T-helper 9 cell (primary cell): ENCODE results near the gene BCKDHA.

Experiments
- DNase-seq: peaks from one replicate; pipeline ENCODE4 v3.0.0-alpha.2; 2020
- total RNA-seq, 2 donors: gene quantifications; one replicate each; lab custom pipeline; 2026; lab: John Stamatoyannopoulos, UW

Gene BCKDHA
- total RNA-seq = 0.56 to 1.2 reads per million in 2 donors

GRCh38 chr19:41397086-41398049 is at the start of gene BCKDHA, which contains the start of gene EXOSC5:
BCKDHA (plus strand) TSS chr19:41397818; CDS start chr19:41397828, 10 bp downstream.
EXOSC5 (minus strand) TSS chr19:41397359; CDS start chr19:41397328, 31 bp downstream.
- DNase-seq = peak; percentile 96

- no peak for DNase-seq
Measured at GRCh38 chr19:41350735-41351338, 46.8 kb upstream of the BCKDHA start.

DNA sequence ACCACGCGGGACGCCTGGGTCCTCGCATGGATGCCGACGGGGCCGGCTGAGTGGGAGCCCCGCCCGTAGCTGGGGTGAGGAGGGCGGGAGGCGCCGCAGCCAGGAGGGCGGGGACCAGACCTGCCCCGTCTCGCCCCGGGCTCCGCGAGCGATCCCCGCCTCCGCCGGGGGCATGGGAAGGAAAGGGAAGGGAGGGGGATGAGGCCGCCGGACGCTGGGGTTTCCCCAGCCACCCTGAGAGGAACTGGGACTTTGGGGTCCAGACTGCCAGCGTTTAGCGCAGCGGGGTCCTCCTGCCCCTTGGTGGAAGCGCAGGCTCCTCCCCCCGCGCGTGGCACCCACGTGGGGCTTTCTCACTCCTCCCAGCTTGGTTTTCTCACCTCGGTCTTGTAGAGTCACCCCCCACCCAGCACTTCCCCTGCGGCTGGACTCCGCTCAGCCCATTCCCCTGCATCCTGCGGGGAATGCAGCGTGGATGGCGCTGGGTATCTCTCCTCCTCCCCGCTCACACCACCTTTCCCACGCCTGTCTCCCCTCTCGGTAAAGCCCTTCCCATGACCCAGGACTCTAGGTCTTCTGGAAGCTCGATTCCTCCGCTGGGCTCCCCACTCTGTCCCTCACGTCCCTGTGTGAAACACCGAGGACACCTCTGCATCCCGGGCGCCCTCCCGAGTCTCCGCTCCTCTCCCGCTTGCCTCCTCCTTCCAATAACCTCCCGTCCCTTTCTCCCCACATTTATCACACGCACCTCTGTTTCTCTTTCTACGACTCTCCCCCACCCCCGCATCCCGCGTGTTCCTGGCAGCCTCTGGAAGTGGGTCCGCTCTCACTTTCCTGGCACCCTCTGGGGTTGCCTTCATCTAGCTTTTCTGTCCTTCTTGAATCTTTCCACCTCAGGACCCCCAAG is 46.0 kb upstream of the BCKDHA start:
- DNase-seq = peak; percentile 83

DNA sequence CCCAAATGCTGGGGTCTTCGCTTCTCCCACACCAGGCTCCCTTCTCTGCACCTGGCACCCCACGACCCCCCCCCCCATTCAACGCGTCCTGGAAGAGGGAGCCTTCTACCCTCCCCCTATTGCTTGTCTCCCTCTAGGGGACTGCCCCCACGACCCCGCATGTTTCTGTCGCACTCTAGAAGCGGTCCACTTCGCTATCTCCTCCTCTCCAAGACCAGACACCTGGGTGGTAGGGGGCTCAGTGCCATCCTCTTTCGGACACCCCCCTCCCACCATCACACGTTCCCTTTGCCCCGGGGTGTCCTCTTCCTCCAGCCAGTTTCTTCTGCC is 45.4 kb upstream of the BCKDHA start:
- DNase-seq = no peak

- DNase-seq = peak; percentile 70
Measured at GRCh38 chr19:41352609-41353465, 44.8 kb upstream of the BCKDHA start.

DNA sequence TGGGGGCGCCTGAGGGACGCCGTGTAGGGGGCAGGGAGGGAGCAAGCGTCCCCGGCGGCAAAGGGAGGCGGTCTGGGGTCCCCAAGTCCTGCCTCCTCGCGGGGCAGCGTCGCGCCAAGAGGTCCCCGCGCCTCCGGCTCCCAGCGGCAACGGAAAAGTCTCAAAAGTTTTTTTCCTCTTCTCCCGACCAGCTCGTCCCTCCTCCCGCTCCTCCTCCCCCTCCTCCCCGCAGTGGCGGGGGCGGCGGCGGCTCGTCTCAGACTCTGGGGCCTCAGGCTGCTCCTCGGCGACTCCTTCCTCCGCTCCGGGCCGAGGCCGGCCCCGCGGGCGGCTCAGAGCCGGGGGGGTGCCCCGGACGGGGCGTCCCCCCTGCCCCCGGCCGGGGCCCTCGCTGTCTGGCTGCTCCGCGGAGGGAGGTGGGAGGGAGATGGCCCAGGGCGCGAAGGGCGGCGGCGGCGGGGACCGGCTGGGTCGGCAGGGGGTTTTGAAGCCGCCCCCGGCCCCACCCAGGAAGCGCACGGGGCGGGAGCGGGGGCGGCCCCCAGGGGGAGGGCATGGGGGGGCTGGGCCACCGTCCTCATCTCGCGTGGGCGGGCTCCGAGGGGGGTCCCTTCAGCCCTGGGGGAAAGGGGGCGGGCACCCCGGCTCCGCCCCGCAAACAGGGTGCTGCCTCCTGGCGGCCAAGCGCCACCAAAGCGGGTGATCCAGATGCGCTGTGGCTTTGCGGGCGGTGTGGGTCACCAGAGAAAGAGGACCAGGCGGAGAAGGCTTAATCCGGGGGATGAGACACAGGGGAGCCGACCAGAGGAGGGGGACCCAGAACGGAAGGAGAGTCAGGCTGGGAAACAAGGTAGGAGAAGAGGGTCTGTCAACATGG is 43.9 kb upstream of the BCKDHA start, which contains the start of gene TGFB1:
Gene TGFB1 (minus strand): TSS at position 457 of the 877 bp plus-strand sequence. CDS start 878 bp downstream, outside the sequence.
- peak; percentile 93 for DNase-seq

DNA sequence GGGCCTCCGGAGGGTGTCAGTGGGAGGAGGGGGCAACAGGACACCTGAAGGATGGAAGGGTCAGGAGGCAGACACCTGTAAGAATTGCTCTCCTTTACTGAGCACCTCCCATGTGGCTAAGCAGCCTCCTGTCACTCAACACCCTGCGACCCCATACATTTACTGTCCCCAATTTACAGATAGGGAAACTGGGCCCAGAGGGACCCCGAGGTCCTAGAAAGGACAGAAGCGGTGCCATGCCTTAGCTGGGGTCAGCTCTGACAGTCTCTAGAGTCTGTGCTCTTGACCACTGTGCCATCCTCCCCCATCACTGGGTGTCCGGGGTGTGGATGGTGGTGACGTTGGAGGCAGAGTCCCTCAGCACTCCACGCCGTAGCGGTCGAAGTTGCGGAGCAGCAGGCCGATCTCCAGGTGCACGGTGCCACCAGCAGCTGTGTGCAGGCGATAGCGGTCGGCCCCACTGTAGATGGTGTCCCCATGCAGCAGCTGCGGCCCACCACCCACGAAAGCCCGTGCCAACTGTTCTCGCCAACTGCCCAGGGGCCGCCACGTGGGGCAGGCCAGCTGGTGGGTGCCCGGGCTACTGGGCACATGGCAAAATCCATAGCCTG is 43.2 kb upstream of the BCKDHA start:
- DNase-seq = no peak

DNA sequence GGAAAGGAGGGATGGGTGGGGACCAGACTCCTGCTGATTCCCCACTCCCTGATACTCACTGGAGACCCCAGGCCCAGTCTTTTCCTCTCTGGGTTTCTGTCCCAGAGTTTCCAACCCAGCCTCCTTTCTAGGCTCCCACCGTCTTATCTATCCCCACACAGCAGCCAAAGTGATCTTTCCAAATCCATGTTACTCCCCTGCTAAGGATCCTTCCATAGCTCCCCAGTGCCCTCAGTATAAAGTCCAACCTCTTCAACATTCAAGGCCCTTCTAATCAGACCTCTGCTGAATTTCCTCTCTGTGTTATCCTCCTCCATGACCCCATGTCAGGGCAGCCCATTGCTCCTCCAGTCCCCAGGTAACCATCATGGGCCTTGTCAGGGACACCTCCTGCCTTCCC is 42.6 kb upstream of the BCKDHA start:
- no peak for DNase-seq

DNA sequence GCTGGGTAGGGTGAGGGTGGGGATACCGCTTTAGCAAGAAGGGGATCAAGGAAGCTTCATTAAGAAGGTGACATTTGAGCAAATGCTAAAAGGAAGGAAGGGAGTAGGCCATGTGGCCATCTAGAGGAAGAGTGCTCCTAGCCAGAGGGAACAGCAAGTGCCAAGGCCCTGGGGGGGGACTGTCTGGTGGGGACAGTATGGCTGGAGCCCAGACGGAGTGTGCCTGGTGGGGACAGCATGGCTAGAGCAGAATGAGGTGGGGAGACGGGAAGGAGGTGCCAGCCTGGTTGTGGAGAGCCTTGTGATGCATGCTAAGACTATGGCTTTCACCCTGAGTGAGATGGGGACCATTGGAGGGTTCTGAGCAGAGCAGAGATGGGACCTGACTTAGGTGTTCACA is 41.8 kb upstream of the BCKDHA start:
- no peak for DNase-seq

DNA sequence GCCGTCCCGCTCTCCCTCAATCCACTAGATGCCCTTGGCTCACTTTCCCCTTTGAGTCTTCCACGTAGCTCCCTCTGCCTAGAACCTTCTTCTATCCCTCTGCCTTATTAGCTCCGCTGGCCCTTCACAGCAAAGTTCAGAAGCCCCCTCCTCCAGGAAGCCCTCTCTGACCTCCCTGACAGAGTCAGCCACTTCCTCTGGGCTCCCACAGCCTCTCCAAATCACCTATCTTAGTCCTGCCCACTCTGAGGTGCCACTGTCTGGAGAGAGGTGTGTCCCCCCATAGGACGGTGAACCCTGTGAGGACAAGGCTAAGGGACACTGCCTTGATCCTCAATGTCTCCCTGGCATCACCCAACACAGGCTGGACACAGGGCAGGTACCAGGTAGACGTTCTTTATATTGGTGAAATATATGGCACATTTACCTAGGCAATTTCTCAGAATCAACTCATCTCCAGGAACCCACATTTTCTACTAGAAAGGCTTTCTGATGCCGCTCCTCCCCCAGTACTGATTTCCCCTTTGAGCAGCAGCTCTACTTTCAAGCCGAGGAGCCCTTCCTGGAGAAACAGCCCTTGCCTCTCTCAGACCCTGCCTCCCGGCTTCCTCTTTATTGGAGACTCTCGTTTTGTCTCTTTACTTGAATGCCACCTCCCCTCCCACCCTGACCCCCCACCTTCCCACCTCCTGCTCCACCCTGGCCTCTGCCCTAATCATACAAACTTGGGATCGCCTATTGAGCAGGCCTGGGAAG is 40.5 kb upstream of the BCKDHA start:
- DNase-seq = no peak

- DNase-seq = no peak
Measured at GRCh38 chr19:41357746-41358145, 39.9 kb upstream of the BCKDHA start.

GRCh38 chr19:41359741-41360140 is 37.9 kb upstream of the BCKDHA start:
- no peak for DNase-seq

GRCh38 chr19:41362143-41362847 is 35.3 kb upstream of the BCKDHA start:
- no peak for DNase-seq

DNA sequence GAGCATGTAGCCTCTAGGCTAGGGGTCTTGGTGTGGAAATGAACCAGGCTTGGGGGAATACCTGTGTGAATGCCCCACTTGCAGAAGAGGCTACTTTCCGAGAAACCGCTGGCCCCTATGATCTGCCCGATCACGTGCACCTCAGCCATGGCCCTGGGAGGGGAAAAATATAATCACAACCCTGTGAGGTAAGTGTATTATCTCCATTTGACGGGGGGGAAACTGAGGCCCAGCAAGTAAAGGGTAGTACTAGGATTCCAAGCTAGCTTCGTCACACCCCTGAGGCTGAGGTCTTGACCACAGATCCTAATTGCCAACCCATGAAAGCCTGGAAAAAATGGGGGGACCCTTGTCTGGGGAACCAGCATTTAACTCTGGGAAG is 34.3 kb upstream of the BCKDHA start:
- no peak for DNase-seq

- peak; percentile 94 for DNase-seq
Measured at GRCh38 chr19:41363753-41364523, 33.7 kb upstream of the BCKDHA start, which contains the start of gene B9D2. B9D2 (minus strand) TSS chr19:41364149; CDS start chr19:41363519, 630 bp downstream.

GRCh38 chr19:41364524-41365391 is 32.9 kb upstream of the BCKDHA start:
- DNase-seq = no peak

GRCh38 chr19:41366089-41366488 is 31.5 kb upstream of the BCKDHA start:
- DNase-seq = no peak
